Gastrocnemius medialis (tissue), 4 donors: ENCODE data around the gene MERTK. TPM values are rescaled to one million over a fixed set of nuclear protein-coding genes. Genes with fewer than 3 reads are reported as not detected.
"Not testable (repeated sequence)": the region's sequence is repeated elsewhere in the genome, so short reads cannot be mapped to it uniquely, and the experiment has no call there.

Experiments used
- ATAC-seq, 2 donors: fragments of 150-250 bp; one replicate each; pipeline ENCODE4 v1.9.1; 2016
- DNase-seq, 2 donors: peaks; one replicate each; pipeline ENCODE4 v3.0.0-alpha.2; 2019
- H3K27ac ChIP-seq, 4 donors: fragments of 200-600 bp; sonication (generic); 1 replicate in 1 of 4; 2 replicates in 3 of 4; pipeline ENCODE4 v1.5.1; 2016 to 2018; ENCODE audit warnings: mild to moderate bottlenecking in 2 of 4, moderate library complexity in 1 of 4
- H3K27me3 ChIP-seq, 3 donors: fragments of 200-600 bp; sonication (generic) in 2 of 3; 1 replicate in 1 of 3; 2 replicates in 2 of 3; pipeline versions ENCODE4 v1.5.1 to v1.6.0; 2016 to 2019; ENCODE audit warnings: mild to moderate bottlenecking in 1 of 3, moderate library complexity in 1 of 3
- H3K36me3 ChIP-seq, 2 donors: fragments of 200-600 bp; sonication (generic) in 1 of 2; one replicate each; pipeline ENCODE4 v1.5.1; 2017 to 2018
- H3K4me1 ChIP-seq, 2 donors: fragments of 200-600 bp; sonication (generic) in 1 of 2; one replicate each; pipeline ENCODE4 v1.5.1; 2016 to 2017; ENCODE audit warnings: mild to moderate bottlenecking in 2 of 2
- H3K4me3 ChIP-seq, 4 donors: fragments of 200-600 bp; sonication (generic) in 3 of 4; 1 replicate in 1 of 4; 2 replicates in 3 of 4; pipeline ENCODE4 v1.5.1; 2016 to 2019; ENCODE audit warnings: mild to moderate bottlenecking in 2 of 4
- H3K9me3 ChIP-seq, 3 donors: fragments of 200-600 bp; sonication (generic) in 2 of 3; 1 replicate in 1 of 3; 2 replicates in 2 of 3; pipeline ENCODE4 v1.5.1; 2016 to 2019
- CTCF ChIP-seq, 5 experiments: fragments of 450-650 bp in 3 of 5; fragments of 200-600 bp in 2 of 5; sonication (generic) in 2 of 5; IDR thresholded peaks in 4 of 5; conservative IDR thresholded peaks in 1 of 5; 1 replicate in 4 of 5; 2 replicates in 1 of 5; pipeline ENCODE4 v1.5.1; 2016 to 2019; ENCODE audit warnings: antibody characterized with exemption in 5 of 5, mild to moderate bottlenecking in 3 of 5, moderate library complexity in 3 of 5
- POLR2A ChIP-seq, 2 donors: fragments of 450-650 bp; IDR thresholded peaks; one replicate each; pipeline ENCODE4 v1.6.1; 2017; ENCODE audit warnings: antibody characterized with exemption in 2 of 2, mild to moderate bottlenecking in 2 of 2, moderate library complexity in 2 of 2
- in situ Hi-C, 4 donors: fragments of 200-750 bp; cut with MboI; loops; one replicate each; pipeline versions ENCODE4 v1.15.0 to v1.8.0; 2017; ENCODE audit warnings: low sequenced_read_pairs in 4 of 4
- intact Hi-C: fragments of 100-400 bp; cut with DNase I; formaldehyde crosslinking; loops from one replicate; pipeline ENCODE4 v1.15.1; 2023; ENCODE audit warnings: low total_unique reads
- total RNA-seq, 4 donors: library from RNA; depleted of rRNA; stranded (reverse); fragments of >200 nt; gene quantifications; one replicate each; pipeline versions ENCODE4 v1.1.0 to v1.2.3, GENCODE V29; 2016

MERTK gene
- total RNA-seq, 4 donors from 2014 or later = 2.4 to 5.7 (median 3.7) TPM

DNA sequence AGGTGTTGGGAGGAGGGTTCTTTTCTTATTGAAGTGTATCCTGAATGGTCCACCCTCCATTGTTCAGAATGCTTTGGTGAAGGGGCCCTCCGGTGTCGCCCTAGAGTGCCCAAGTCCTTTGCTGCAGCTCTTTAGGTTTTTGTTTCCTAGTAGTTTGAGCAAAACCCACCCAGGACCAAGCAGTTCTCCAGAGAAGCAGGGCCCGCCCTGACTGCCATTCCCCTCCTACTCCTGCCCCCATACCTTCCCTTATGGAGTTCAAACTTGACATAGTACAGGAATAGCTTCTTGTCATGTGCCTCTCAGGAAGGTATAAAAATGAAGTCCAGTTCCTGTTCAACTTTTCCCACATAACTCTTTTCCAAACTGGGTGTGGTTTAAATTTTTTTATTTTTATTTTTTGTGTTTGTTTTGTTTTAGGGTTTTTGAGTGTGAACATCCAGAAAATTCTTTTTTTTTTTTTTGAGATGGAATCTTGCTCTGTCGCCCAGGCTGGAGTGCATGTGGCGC, 5.6 kb downstream of the MERTK start:
- in situ Hi-C loops = no loop called here
- H3K4me1 ChIP-seq = peaks cover 3 to 10% of the 10 kb centered on the region in 2 donors

GRCh38 chr2:111904726-111905474, 6.5 kb downstream of the MERTK start:
- peak overlapping the region in 2 of 4 donors; percentile 9 to 55 for H3K27ac ChIP-seq
- no peaks in the 10 kb centered on the region for H3K36me3 ChIP-seq
- intact Hi-C loops = no loop called here
- H3K4me1 ChIP-seq = peaks cover 0 to 10% of the 10 kb centered on the region in 2 donors
- H3K9me3 ChIP-seq = no peaks in the 10 kb centered on the region
- H3K4me3 ChIP-seq = no peak overlapping the region
- in situ Hi-C loops = no loop called here
- ATAC-seq = no peak
- DNase-seq = no peak
- TF ChIP-seq POLR2A (IDR thresholded peaks at IDR 0.05) = no peak
- TF ChIP-seq CTCF (IDR thresholded peaks at IDR 0.05 in 4 of 5, conservative IDR thresholded peaks at IDR 0.05 in 1 of 5) = no peak
- peaks cover 0 to 2% (median 0%) of the 10 kb centered on the region in 3 donors for H3K27me3 ChIP-seq

More for the DNA sequence above, 5.6 kb downstream of the MERTK start:
- Histone ChIP-seq H3K36me3 (no peaks in the 10 kb centered on the region), H3K4me3 (no peak overlapping the region), H3K27ac (peak overlapping the region in 1 of 4 donors; percentile 43), H3K9me3 (no peaks in the 10 kb centered on the region), H3K27me3 (peaks cover 2 to 11% (median 6%) of the 10 kb centered on the region in 3 donors)
- no peak for TF ChIP-seq CTCF (IDR thresholded peaks at IDR 0.05 in 4 of 5, conservative IDR thresholded peaks at IDR 0.05 in 1 of 5)
- no peak for TF ChIP-seq POLR2A (IDR thresholded peaks at IDR 0.05)
- intact Hi-C loops = no loop called here
- ATAC-seq (no peak), DNase-seq (no peak)

DNA sequence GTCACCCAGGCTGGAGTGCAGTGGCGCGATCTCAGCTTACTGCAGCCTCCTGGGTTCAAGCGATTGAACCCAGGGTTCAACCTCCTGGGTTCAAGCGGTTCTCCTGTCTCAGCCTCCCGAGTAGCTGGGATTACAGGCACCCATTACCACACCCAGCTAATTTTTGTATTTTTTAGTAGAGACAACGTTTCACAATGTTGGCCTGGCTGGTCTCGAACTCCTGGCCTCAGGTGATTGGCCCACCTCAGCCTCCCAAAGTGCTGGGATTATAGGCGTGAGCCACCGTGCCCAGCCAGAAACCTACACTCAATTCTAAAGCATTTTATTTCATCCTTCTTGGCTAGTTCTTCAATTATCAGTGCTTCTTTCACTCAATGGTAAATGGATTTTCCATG, 7.1 kb downstream of the MERTK start:
- H3K36me3 ChIP-seq, intact Hi-C loops, H3K9me3 ChIP-seq, DNase-seq, H3K27me3 ChIP-seq, in situ Hi-C loops, ATAC-seq, H3K4me3 ChIP-seq, H3K4me1 ChIP-seq: not testable (repeated sequence)
- peak overlapping the region in 3 of 4 donors; percentile 53 to 75 (median 55) for H3K27ac ChIP-seq

DNA sequence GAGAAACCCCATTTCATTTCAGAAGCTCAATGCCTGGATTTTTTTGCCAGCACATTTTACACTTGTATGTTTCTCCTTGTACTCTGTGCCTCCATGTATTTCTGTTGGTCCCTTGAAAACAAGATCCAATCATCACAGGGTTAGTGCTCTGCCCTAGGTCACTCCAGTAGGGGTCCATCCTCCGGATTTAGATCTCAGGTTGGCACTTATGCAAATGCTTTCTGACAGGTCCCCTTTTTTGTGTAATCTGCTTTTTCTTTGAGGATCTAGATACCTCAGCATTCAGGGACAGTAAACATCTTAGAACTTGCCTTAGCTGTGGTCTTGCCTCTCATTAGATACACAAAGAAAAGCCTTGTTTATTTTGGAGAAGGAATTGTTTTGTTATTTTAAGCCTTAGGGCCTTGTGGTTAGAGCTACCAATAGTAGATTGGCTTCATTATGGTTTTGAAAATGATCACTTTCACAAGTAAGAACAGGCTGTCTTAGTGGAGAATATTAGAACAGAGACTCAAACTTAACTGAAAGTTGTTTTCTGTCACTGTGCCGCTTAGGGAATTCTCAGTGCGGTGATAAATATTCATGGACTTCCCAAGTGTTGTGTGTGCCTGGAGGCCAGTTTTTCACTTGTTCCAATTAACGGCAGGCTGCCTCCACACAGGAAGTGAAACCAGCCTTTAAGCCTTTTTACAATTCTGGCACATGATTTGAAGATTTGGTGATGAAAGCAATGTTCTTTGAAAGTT, 7.8 kb downstream of the MERTK start:
- Histone ChIP-seq H3K4me3 (no peak overlapping the region), H3K27me3 (no peaks in the 10 kb centered on the region), H3K27ac (peak overlapping the region; percentile 39 to 75 (median 54)), H3K9me3 (no peaks in the 10 kb centered on the region), H3K4me1 (peaks cover 0 to 10% of the 10 kb centered on the region in 2 donors), H3K36me3 (no peaks in the 10 kb centered on the region)
- DNase-seq (peak; percentile 8 to 47), ATAC-seq (peak; percentile 36 to 56)
- intact Hi-C loops = no loop called here
- in situ Hi-C loops = no loop called here
- no peak for TF ChIP-seq CTCF (IDR thresholded peaks at IDR 0.05 in 4 of 5, conservative IDR thresholded peaks at IDR 0.05 in 1 of 5)
- TF ChIP-seq POLR2A (IDR thresholded peaks at IDR 0.05) = peak in 1 of 2 donors; percentile 10

GRCh38 chr2:111908578-111908977, 10.2 kb downstream of the MERTK start:
- peaks cover 0 to 10% of the 10 kb centered on the region in 2 donors for H3K4me1 ChIP-seq
- no peaks in the 10 kb centered on the region for H3K36me3 ChIP-seq
- intact Hi-C loops = no loop called here
- TF ChIP-seq POLR2A (IDR thresholded peaks at IDR 0.05) = no peak
- TF ChIP-seq CTCF (IDR thresholded peaks at IDR 0.05 in 4 of 5, conservative IDR thresholded peaks at IDR 0.05 in 1 of 5) = no peak
- peak overlapping the region in 1 of 4 donors; percentile 9 for H3K27ac ChIP-seq
- H3K4me3 ChIP-seq = no peak overlapping the region
- H3K9me3 ChIP-seq = no peaks in the 10 kb centered on the region
- ATAC-seq (no peak), DNase-seq (no peak)
- in situ Hi-C loops = no loop called here
- no peaks in the 10 kb centered on the region for H3K27me3 ChIP-seq
